Esophagus squamous epithelium (tissue), 4 donors: ENCODE measurements around the gene PIK3CB.

ENCODE experiments used
- CTCF ChIP-seq, 6 experiments: fragments of 450-650 bp in 4 of 6; fragments of 200-600 bp in 2 of 6; sonication (generic) in 2 of 6; IDR thresholded peaks; one replicate each; pipeline ENCODE4 v1.5.1; 2016 to 2019; ENCODE audit warnings: antibody characterized with exemption in 6 of 6, mild to moderate bottlenecking in 4 of 6, moderate library complexity in 4 of 6
- POLR2A ChIP-seq, 4 donors: fragments of 450-650 bp; IDR thresholded peaks; one replicate each; pipeline ENCODE4 v1.6.1; 2017; ENCODE audit warnings: antibody characterized with exemption in 4 of 4, mild to moderate bottlenecking in 4 of 4, moderate library complexity in 3 of 4

- TF ChIP-seq CTCF (IDR thresholded peaks at IDR 0.05) (no peak), POLR2A (IDR thresholded peaks at IDR 0.05) (no peak)
Measured at GRCh38 chr3:138724443-138724842, 110.3 kb downstream of the PIK3CB start.
